ENCODE results near the gene AK9.

DNA sequence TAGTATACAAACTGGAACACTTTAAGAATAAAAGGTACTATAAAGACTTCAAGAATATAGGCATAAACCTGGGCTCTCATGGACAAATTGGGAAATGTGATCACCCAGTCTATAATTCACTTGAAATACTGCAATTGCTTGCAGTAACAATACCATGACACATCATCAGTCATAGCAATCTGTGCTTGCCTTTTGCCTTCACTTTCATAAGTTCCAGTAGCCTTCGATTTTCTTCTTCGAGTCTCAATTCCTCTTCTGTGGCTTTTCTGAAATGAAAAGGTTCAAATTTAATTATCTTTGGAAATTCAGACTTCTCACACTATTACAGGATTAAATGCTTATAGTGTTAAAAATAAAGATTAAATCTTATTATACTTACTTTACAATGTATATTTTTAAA lies 111.6 kb downstream of the AK9 start:
- TF ChIP-seq, protein P1, sequence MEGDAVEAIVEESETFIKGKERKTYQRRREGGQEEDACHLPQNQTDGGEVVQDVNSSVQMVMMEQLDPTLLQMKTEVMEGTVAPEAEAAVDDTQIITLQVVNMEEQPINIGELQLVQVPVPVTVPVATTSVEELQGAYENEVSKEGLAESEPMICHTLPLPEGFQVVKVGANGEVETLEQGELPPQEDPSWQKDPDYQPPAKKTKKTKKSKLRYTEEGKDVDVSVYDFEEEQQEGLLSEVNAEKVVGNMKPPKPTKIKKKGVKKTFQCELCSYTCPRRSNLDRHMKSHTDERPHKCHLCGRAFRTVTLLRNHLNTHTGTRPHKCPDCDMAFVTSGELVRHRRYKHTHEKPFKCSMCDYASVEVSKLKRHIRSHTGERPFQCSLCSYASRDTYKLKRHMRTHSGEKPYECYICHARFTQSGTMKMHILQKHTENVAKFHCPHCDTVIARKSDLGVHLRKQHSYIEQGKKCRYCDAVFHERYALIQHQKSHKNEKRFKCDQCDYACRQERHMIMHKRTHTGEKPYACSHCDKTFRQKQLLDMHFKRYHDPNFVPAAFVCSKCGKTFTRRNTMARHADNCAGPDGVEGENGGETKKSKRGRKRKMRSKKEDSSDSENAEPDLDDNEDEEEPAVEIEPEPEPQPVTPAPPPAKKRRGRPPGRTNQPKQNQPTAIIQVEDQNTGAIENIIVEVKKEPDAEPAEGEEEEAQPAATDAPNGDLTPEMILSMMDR (IDR thresholded peaks at IDR 0.05; ENCODE audit: low read length), result no peak
- no peak for TF ChIP-seq EZH2 (IDR thresholded peaks at IDR 0.05; ENCODE audit: borderline replicate concordance, low read length)
